GM18499 (cell line): ENCODE measurements around the gene DOCK3.
A peak's percentile ranks its signal among the peaks of the same experiment; 100 is the strongest.

Source experiments
- ATAC-seq: cut with Tn5 transposase; IDR thresholded peaks from one replicate; pipeline ENCODE4 v1.9.1; 2021; ENCODE audit warnings: moderate number of reproducible peaks; ENCODE audit not compliant: insufficient read depth, unreplicated experiment

Gene DOCK3

DNA sequence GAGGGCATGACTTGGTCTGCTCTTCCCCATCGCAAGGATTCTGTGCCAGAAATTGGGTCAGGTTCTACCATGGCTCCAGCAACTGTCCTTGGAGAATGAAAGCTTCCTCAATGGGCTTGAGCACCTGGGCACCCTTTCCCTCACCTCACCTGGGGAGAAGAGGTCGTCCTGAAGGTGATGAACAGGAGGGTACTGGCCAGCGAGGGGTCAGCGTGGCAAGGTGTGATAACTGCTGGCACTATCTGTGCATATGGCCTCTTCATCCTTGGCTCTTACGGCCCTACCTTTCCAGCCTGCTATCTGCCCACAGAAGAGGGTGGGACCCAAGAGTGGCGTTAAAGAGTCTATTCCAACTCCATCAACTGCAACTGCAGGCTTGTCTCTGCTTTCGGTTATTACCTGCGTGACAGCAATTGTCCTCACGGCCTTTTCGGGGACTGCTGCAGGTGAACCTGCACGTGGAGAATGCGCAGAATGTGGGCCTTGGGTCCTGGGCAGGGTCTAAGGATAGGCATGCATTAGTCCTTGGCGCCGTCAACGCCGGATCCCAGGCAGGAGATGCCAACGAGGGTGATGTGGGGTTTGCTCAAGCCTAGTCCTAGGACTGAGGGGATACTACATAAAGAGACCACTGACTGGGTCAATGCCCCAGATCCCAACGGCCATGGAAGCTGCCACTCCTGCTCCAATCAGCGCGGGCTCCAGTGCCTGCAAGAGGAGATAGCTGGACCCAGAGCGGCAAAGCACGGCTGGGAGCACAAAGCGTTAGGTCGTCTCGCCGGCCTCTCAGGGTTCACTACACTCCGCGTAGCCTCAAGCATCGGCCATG, 715.7 kb downstream of the DOCK3 start:
- ATAC-seq: no peak

DNA sequence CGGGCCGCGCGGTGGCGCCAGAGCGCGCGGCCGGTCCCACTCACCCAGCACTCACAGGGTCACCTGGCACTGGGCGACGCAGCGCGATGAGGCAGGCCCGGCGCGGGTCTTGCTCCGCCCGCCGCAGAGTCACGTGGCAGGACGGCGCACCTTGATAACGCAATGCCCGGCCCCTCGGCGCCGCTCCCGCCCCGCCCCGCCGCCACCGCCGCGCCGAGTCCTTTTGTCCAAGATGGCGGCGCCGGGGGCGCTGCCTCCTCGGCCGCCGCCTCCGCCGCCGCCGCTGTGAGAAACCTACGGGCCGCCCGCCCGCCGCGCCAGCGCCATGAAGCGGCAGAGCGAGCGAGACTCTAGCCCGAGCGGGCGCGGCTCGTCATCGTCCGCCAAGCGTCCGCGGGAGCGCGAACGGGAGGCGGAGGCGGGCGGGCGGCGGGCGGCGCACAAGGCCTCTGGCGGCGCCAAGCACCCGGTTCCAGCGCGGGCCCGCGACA, 716.4 kb downstream of the DOCK3 start, which contains the start of gene RBM15B:
TSS of gene RBM15B (plus strand) at position 211 of the 491 bp plus-strand sequence. CDS start at position 326, 115 bp downstream.
- peak; percentile 62 for ATAC-seq

- no peak for ATAC-seq
These were observed 717.0 kb downstream of the DOCK3 start for GRCh38 chr3:51391566-51392354.

- ATAC-seq: no peak
These were observed 717.8 kb downstream of the DOCK3 start for GRCh38 chr3:51392355-51393133.

DNA sequence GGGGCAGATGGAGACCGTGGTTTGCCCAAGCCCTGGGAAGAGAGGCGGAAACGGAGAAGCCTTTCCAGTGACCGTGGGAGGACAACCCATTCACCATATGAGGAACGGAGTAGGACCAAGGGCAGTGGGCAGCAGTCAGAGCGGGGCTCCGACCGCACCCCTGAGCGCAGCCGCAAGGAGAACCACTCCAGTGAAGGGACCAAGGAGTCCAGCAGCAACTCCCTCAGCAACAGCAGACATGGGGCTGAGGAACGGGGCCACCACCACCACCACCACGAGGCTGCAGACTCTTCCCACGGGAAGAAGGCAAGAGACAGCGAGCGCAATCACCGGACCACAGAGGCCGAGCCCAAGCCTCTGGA, 718.4 kb downstream of the DOCK3 start:
- no peak for ATAC-seq

DNA sequence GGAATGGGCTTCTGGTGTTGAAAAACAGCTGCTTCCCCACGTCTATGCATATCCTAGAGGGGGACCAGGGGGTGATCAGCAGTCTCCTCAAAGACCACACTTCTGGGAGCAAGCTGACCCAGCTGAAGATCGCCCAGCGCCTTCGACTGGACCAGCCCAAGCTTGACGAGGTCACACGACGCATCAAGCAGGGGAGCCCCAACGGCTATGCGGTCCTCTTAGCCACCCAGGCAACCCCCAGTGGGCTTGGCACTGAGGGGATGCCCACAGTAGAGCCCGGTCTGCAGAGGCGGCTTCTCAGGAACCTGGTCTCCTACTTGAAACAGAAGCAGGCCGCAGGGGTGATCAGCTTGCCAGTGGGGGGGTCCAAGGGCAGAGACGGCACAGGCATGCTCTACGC, 718.8 kb downstream of the DOCK3 start:
- no peak for ATAC-seq

GRCh38 chr3:51394541-51394940, 719.8 kb downstream of the DOCK3 start:
- no peak for ATAC-seq

DNA sequence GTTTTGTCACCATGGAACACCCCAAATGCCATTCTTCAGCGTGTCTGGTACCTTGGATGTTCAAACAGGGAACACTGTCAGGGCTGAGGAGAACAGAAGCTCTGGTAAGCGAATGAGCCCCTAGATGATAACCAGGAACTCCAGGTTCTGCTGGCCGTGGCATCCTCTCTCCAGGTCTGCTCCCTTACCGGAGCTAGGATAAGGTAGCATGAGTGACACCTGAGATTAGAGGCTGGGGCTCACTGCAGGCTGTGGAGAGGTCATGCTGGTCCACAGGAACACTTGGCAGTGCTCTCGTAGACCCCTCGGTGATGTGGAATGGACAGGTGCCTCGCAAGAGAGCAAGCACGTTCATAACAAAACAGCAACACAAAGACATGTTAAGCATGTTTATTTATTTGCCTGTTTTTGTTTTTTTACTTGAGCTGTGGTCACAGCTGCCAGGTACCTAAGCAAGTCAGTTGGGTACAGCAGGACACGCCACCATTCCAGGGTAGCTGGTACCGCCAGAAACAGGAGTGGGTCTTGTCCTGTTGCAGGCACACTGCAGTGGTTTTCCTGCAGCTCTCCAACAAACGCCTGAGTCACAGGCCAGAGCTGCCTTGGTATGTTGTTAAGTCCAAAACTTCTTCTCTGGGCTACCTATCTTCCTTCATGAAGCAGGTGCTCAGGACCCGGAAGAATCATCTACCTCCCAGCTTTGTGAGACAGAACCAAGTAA, 720.9 kb downstream of the DOCK3 start:
- ATAC-seq: no peak

DNA sequence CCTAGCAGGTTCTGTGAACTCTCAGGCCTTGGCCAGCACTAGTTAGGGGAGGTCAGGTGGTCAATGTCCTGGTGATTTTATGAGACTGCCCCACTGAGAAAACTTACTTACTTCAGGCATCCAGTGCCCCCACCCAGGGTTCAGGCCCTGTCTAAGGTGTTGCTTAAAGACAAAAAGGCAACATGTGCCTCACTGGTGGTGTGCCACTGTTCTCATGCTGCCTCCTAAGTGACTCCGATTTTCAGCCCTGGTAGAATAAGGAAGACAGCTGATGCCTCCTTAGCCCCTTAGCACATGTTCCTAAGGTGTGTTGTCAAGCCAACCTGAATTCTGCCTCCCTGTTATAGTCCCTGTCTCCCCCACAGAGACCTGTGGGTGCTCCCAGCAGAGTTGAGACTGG, 721.7 kb downstream of the DOCK3 start:
- ATAC-seq: no peak

GRCh38 chr3:51397392-51397791, 722.7 kb downstream of the DOCK3 start:
- no peak for ATAC-seq

- no peak for ATAC-seq
These were observed 724.0 kb downstream of the DOCK3 start for GRCh38 chr3:51398595-51399310.

DNA sequence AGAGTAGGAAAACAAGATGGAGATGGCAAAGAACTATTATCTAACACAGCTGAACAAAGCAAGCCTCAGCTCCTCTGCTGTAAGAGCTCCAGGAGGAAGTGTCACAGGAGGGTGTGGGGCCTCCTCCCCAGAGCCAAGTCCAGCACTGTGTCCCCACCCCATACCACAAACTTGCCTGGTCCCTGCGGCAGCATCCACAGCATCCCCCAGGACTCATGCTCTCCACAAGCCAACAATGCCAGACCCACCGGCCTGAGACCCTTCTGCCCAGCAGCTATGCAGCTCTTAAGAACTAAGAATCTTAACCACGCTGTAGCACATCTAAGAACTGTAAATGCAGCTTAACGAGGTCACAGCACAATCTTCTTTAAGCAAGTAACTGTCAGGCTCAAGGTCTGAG, 725.4 kb downstream of the DOCK3 start:
- no peak for ATAC-seq

DNA sequence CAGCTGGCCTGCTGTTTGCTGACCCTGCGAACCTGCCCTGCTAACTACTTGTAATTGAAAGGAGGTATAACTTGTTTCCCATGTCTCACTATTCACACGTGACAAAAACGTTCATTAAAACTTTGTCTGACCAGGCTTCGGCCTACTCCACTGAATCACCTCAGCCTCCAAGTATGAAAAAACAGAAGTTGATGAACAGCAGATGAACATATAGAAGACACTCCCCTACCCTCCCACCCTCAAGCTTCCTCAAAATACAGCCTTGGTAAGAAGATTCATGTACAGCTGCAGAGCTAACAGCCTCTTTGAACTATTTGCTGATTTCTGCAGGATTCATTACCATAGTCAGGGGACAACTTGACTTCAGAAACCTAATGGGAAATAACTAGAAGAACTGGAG, 727.0 kb downstream of the DOCK3 start:
- no peak for ATAC-seq

- ATAC-seq: no peak
These were observed 728.9 kb downstream of the DOCK3 start for GRCh38 chr3:51403675-51404074.

DNA sequence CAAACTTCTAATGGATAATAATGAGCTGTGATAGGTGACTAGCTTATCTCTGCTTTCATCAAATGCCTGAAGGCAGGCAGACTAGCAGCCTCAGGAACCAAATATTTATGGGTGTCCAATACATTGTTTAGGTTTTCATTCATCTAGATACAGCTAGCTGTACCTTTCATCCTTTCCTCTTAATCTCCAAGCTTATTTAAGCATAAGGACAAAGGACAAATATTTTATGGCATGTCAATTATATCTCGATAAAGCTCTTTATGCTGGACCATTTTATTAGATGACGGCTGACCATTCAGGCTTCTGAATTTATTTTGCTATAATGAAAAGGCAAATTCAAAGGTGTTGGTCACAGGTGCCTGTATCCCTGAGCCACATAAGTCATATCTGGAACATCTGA, 733.3 kb downstream of the DOCK3 start:
- no peak for ATAC-seq

GRCh38 chr3:51408813-51409212, 734.1 kb downstream of the DOCK3 start:
- ATAC-seq: no peak

- ATAC-seq: no peak
These were observed 747.5 kb downstream of the DOCK3 start for GRCh38 chr3:51422211-51422610.

GRCh38 chr3:51426921-51427320, 752.2 kb downstream of the DOCK3 start:
- no peak for ATAC-seq

DNA sequence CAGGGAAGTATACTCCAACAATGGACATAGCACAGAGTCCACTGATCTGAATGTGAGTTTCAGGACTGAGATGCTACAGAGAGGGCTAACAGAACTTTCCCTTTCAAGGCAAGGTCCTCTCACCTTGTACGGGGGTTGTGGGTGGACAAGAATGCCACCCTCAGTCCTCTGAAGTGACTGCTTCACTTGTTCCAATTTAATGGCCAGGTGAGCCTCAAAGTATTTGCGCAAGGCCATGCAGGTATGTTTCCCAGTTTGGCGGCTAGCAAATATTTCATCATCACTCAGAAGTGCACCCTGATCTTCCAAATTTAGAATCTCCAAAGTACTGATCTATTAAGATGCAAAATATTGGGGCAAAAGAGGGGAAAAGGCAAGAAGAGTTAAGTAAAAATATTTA, 754.4 kb downstream of the DOCK3 start:
- no peak for ATAC-seq
